Measurements from ENCODE around the gene KIRREL3. TPM values are rescaled to one million over a fixed set of nuclear protein-coding genes. Genes with fewer than 3 reads are reported as not detected.

KIRREL3 gene
- total and polyA plus RNA-seq, 2 donors (not counting 3 experiments of a cell fraction or from before 2014, with no cell fraction given), result not detected

DNA sequence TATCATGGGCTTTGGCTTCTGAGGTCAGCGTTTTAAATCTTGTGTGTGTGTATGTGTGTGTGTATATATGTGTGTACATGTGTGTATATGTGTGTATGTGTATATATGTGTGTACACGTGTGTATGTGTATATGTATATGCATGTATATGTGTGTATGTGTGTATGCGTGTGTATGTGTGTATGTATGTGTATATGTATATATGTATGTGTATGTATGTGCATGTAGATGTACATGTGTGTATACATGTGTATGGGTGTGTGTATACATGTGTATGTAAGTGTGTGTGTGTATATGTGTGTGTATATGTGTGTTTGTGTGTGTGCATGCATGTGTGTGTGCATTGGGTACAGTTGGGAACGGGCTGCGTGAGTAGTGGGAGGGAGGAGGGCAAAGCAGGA lies 522.1 kb downstream of the KIRREL3 start:
- dilution Hi-C loops (cut with MboI; ENCODE audit: extremely low pct_ligation_motif_present, low sequenced_read_pairs), result no loop called here
- Histone ChIP-seq H3K4me1 (ENCODE audit: control insufficient read depth, extremely low read depth, insufficient read depth, low read length) (no peaks in the 10 kb centered on the region), H3K27ac (ENCODE audit: insufficient read depth, low read depth, low read length) (no peak overlapping the region), H4K20me1 (replicated peaks; ENCODE audit: control insufficient read depth, extremely low read depth, insufficient read depth, low read length) (no peaks in the 10 kb centered on the region), H3K9ac (replicated peaks; ENCODE audit: extremely low read depth, insufficient read depth, low read length) (no peak overlapping the region), H3K9me3 (replicated peaks; ENCODE audit: control insufficient read depth, insufficient read depth, low read length) (no peaks in the 10 kb centered on the region), H3K79me2 (ENCODE audit: control insufficient read depth, insufficient read depth, low read length) (no peaks in the 10 kb centered on the region), H3K9me1 (replicated peaks; ENCODE audit: control insufficient read depth, extremely low read depth, insufficient read depth, low read length) (no peaks in the 10 kb centered on the region), H3K4me3 (replicated peaks in 1 of 3; ENCODE audit: insufficient read depth in 1 of 3, low read depth in 1 of 3, low read length in 3 of 3) (no peak overlapping the region), H3K4me2 (ENCODE audit: insufficient read depth, low read length) (no peak overlapping the region), H2AFZ (ENCODE audit: low read depth, low read length) (no peak overlapping the region), H3K36me3 (ENCODE audit: control insufficient read depth in 2 of 2, extremely low read depth in 1 of 2, insufficient read depth in 2 of 2, low read length in 2 of 2) (no peaks in the 10 kb centered on the region), H3K27me3 (ENCODE audit: control insufficient read depth in 2 of 2, insufficient read depth in 2 of 2, low read length in 2 of 2) (no peaks in the 10 kb centered on the region)
- ChIA-PET POLR2A (no interaction called here), CTCF (interaction anchor here (3.2 kb wide), 1 partner anchor 35 kb away, joined by 231 read pairs; no protein-coding TSS in a partner anchor)
- intact Hi-C loops (cut with micrococcal nuclease), result no loop called here
- FAIRE-seq, result no peak
- no peak for DNase-seq (ENCODE audit: low read depth, low spot score)
- TF ChIP-seq EZH2 (IDR thresholded peaks at IDR 0.05; ENCODE audit: borderline replicate concordance, low read depth, low read length, severe bottlenecking), result no peak
- TF ChIP-seq POLR2A (IDR thresholded peaks at IDR 0.05; ENCODE audit: low read depth, low read length), result no peak
- no peak for TF ChIP-seq POLR2AphosphoS5 (IDR thresholded peaks at IDR 0.05; ENCODE audit: insufficient read depth, low read depth, low read length)
- no TSS peak for BruUV-seq (replicated peaks)

GRCh38 chr11:126477535-126478305 lies 522.9 kb downstream of the KIRREL3 start:
- dilution Hi-C loops (cut with MboI; ENCODE audit: extremely low pct_ligation_motif_present, low sequenced_read_pairs) (no loop called here), intact Hi-C loops (cut with micrococcal nuclease) (no loop called here)
- no peak for FAIRE-seq
- H3K27ac ChIP-seq (ENCODE audit: insufficient read depth, low read depth, low read length), result no peak overlapping the region
- CTCF ChIA-PET, result interaction anchor here (1.1 to 3.4 kb wide), 2 partner anchors 37 to 167 kb away, joined by 5 to 10 read pairs; no protein-coding TSS in a partner anchor
- no peak overlapping the region for H2AFZ ChIP-seq (ENCODE audit: low read depth, low read length)
- no peaks in the 10 kb centered on the region for H3K4me1 ChIP-seq (ENCODE audit: control insufficient read depth, extremely low read depth, insufficient read depth, low read length)
- no peak overlapping the region for H3K4me2 ChIP-seq (ENCODE audit: insufficient read depth, low read length)
- H3K9ac ChIP-seq (replicated peaks; ENCODE audit: extremely low read depth, insufficient read depth, low read length), result no peak overlapping the region
- no peaks in the 10 kb centered on the region for H3K9me1 ChIP-seq (replicated peaks; ENCODE audit: control insufficient read depth, extremely low read depth, insufficient read depth, low read length)
- no peaks in the 10 kb centered on the region for H3K9me3 ChIP-seq (replicated peaks; ENCODE audit: control insufficient read depth, insufficient read depth, low read length)
- no peak overlapping the region for H3K4me3 ChIP-seq (replicated peaks in 1 of 3; ENCODE audit: insufficient read depth in 1 of 3, low read depth in 1 of 3, low read length in 3 of 3)
- no peaks in the 10 kb centered on the region for H3K36me3 ChIP-seq (ENCODE audit: control insufficient read depth in 2 of 2, extremely low read depth in 1 of 2, insufficient read depth in 2 of 2, low read length in 2 of 2)
- no peaks in the 10 kb centered on the region for H4K20me1 ChIP-seq (replicated peaks; ENCODE audit: control insufficient read depth, extremely low read depth, insufficient read depth, low read length)
- no peaks in the 10 kb centered on the region for H3K79me2 ChIP-seq (ENCODE audit: control insufficient read depth, insufficient read depth, low read length)
- DNase-seq (ENCODE audit: low read depth, low spot score), result no peak
- H3K27me3 ChIP-seq (ENCODE audit: control insufficient read depth in 2 of 2, insufficient read depth in 2 of 2, low read length in 2 of 2), result no peaks in the 10 kb centered on the region
- POLR2A ChIA-PET, result interaction anchor here (0.6 kb wide), 1 partner anchor 503 kb away, joined by 3 read pairs; no protein-coding TSS in a partner anchor
- TF ChIP-seq MYC (IDR thresholded peaks at IDR 0.05; ENCODE audit: low read depth, low read length) (no peak), POLR2AphosphoS5 (IDR thresholded peaks at IDR 0.05; ENCODE audit: insufficient read depth, low read depth, low read length) (no peak), CTCF (IDR thresholded peaks at IDR 0.05; ENCODE audit: extremely low read depth in 1 of 2, insufficient read depth in 1 of 2, low read depth in 1 of 2, low read length in 2 of 2) (no peak), EZH2 (IDR thresholded peaks at IDR 0.05; ENCODE audit: borderline replicate concordance, low read depth, low read length, severe bottlenecking) (no peak), JUN (IDR thresholded peaks at IDR 0.05; ENCODE audit: borderline replicate concordance, insufficient read depth, insufficient read length, low read depth) (no peak), POLR2A (IDR thresholded peaks at IDR 0.05; ENCODE audit: low read depth, low read length) (no peak), GATA2 (IDR thresholded peaks at IDR 0.05; ENCODE audit: insufficient read depth, insufficient read length, low read depth, low read length) (no peak), FOS (IDR thresholded peaks at IDR 0.05; ENCODE audit: borderline replicate concordance, insufficient read depth, low read length) (no peak)
- TF ChIP-seq, protein P1, sequence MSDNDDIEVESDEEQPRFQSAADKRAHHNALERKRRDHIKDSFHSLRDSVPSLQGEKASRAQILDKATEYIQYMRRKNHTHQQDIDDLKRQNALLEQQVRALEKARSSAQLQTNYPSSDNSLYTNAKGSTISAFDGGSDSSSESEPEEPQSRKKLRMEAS (IDR thresholded peaks at IDR 0.05; ENCODE audit: insufficient read depth, insufficient read length), result no peak
- no TSS peak for BruUV-seq (replicated peaks)

All from endothelial cell of umbilical vein (primary cell).